ENCODE data around the gene MUC6. TPM values are rescaled to one million over a fixed set of nuclear protein-coding genes. Genes with fewer than 3 reads are reported as not detected.

MUC6 gene
- polyA plus RNA-seq, 1 donor: 0.15 TPM

GRCh38 chr11:1028291-1028540 lies 8.3 kb downstream of the MUC6 start:
- no peaks in the 10 kb centered on the region for H3K27me3 ChIP-seq (ENCODE audit: control insufficient read depth, insufficient read depth, low read length)
- H3K4me1 ChIP-seq (ENCODE audit: control insufficient read depth, insufficient read depth, low read length): no peaks in the 10 kb centered on the region
- DNase-seq: no peak

GRCh38 chr11:1027483-1028290 lies 8.8 kb downstream of the MUC6 start:
- Histone ChIP-seq H3K27ac (ENCODE audit: low read length) (no peak overlapping the region), H3K4me1 (ENCODE audit: control insufficient read depth, insufficient read depth, low read length) (no peaks in the 10 kb centered on the region), H3K36me3 (ENCODE audit: control insufficient read depth, insufficient read depth, low read length) (no peaks in the 10 kb centered on the region), H3K9me3 (ENCODE audit: control insufficient read depth, low read depth, low read length) (no peaks in the 10 kb centered on the region), H3K27me3 (ENCODE audit: control insufficient read depth, insufficient read depth, low read length) (no peaks in the 10 kb centered on the region), H3K4me3 (ENCODE audit: low read length) (no peak overlapping the region)
- no peak for DNase-seq
- WGBS (ENCODE audit: insufficient coverage, low lambda C conversion rate): no CpG with 5 or more reads among the region's 36 CpGs

More at GRCh38 chr11:1028291-1028540, 8.3 kb downstream of the MUC6 start:
- H3K27ac ChIP-seq (ENCODE audit: low read length): no peak overlapping the region
- H3K9me3 ChIP-seq (ENCODE audit: control insufficient read depth, low read depth, low read length): no peaks in the 10 kb centered on the region
- no peak overlapping the region for H3K4me3 ChIP-seq (ENCODE audit: low read length)
- WGBS (ENCODE audit: insufficient coverage, low lambda C conversion rate): 91% methylated on average over 4 of the region's 17 CpGs
- H3K36me3 ChIP-seq (ENCODE audit: control insufficient read depth, insufficient read depth, low read length): no peaks in the 10 kb centered on the region

- no peak for DNase-seq
- Histone ChIP-seq H3K27me3 (ENCODE audit: control insufficient read depth, insufficient read depth, low read length) (no peaks in the 10 kb centered on the region), H3K4me1 (ENCODE audit: control insufficient read depth, insufficient read depth, low read length) (no peaks in the 10 kb centered on the region), H3K9me3 (ENCODE audit: control insufficient read depth, low read depth, low read length) (no peaks in the 10 kb centered on the region), H3K27ac (ENCODE audit: low read length) (no peak overlapping the region), H3K36me3 (ENCODE audit: control insufficient read depth, insufficient read depth, low read length) (no peaks in the 10 kb centered on the region), H3K4me3 (ENCODE audit: low read length) (no peak overlapping the region)
- no CpG with 5 or more reads among the region's 46 CpGs for WGBS (ENCODE audit: insufficient coverage, low lambda C conversion rate)
Measured at GRCh38 chr11:1026641-1027482, 9.7 kb downstream of the MUC6 start.

- H3K36me3 ChIP-seq (ENCODE audit: control insufficient read depth, insufficient read depth, low read length): no peaks in the 10 kb centered on the region
- H3K4me3 ChIP-seq (ENCODE audit: low read length): no peak overlapping the region
- no peaks in the 10 kb centered on the region for H3K9me3 ChIP-seq (ENCODE audit: control insufficient read depth, low read depth, low read length)
- no peak overlapping the region for H3K27ac ChIP-seq (ENCODE audit: low read length)
- DNase-seq: no peak
- no CpG with 5 or more reads among the region's 14 CpGs for WGBS (ENCODE audit: insufficient coverage, low lambda C conversion rate)
- no peaks in the 10 kb centered on the region for H3K4me1 ChIP-seq (ENCODE audit: control insufficient read depth, insufficient read depth, low read length)
- H3K27me3 ChIP-seq (ENCODE audit: control insufficient read depth, insufficient read depth, low read length): no peaks in the 10 kb centered on the region
Measured at GRCh38 chr11:1026163-1026450, 10.4 kb downstream of the MUC6 start.

- Histone ChIP-seq H3K9me3 (ENCODE audit: control insufficient read depth, low read depth, low read length) (no peaks in the 10 kb centered on the region), H3K4me1 (ENCODE audit: control insufficient read depth, insufficient read depth, low read length) (no peaks in the 10 kb centered on the region), H3K36me3 (ENCODE audit: control insufficient read depth, insufficient read depth, low read length) (no peaks in the 10 kb centered on the region), H3K27me3 (ENCODE audit: control insufficient read depth, insufficient read depth, low read length) (no peaks in the 10 kb centered on the region), H3K27ac (ENCODE audit: low read length) (no peak overlapping the region), H3K4me3 (ENCODE audit: low read length) (no peak overlapping the region)
- WGBS (ENCODE audit: insufficient coverage, low lambda C conversion rate): no CpG with 5 or more reads among the region's 35 CpGs
- no peak for DNase-seq
Measured at GRCh38 chr11:1025410-1026162, 10.9 kb downstream of the MUC6 start.

GRCh38 chr11:1024597-1025409 lies 11.7 kb downstream of the MUC6 start:
- Histone ChIP-seq H3K9me3 (ENCODE audit: control insufficient read depth, low read depth, low read length) (no peaks in the 10 kb centered on the region), H3K36me3 (ENCODE audit: control insufficient read depth, insufficient read depth, low read length) (no peaks in the 10 kb centered on the region), H3K4me1 (ENCODE audit: control insufficient read depth, insufficient read depth, low read length) (no peaks in the 10 kb centered on the region), H3K27ac (ENCODE audit: low read length) (no peak overlapping the region), H3K4me3 (ENCODE audit: low read length) (no peak overlapping the region), H3K27me3 (ENCODE audit: control insufficient read depth, insufficient read depth, low read length) (no peaks in the 10 kb centered on the region)
- WGBS (ENCODE audit: insufficient coverage, low lambda C conversion rate): no CpG with 5 or more reads among the region's 48 CpGs
- no peak for DNase-seq

- Histone ChIP-seq H3K9me3 (ENCODE audit: control insufficient read depth, low read depth, low read length) (no peaks in the 10 kb centered on the region), H3K36me3 (ENCODE audit: control insufficient read depth, insufficient read depth, low read length) (no peaks in the 10 kb centered on the region), H3K4me1 (ENCODE audit: control insufficient read depth, insufficient read depth, low read length) (no peaks in the 10 kb centered on the region), H3K27ac (ENCODE audit: low read length) (no peak overlapping the region), H3K4me3 (ENCODE audit: low read length) (no peak overlapping the region), H3K27me3 (ENCODE audit: control insufficient read depth, insufficient read depth, low read length) (no peaks in the 10 kb centered on the region)
- no CpG with 5 or more reads among the region's 50 CpGs for WGBS (ENCODE audit: insufficient coverage, low lambda C conversion rate)
- DNase-seq: no peak
Measured at GRCh38 chr11:1023811-1024596, 12.5 kb downstream of the MUC6 start.

GRCh38 chr11:1022908-1023810 lies 13.4 kb downstream of the MUC6 start:
- no peaks in the 10 kb centered on the region for H3K9me3 ChIP-seq (ENCODE audit: control insufficient read depth, low read depth, low read length)
- WGBS (ENCODE audit: insufficient coverage, low lambda C conversion rate): 96% methylated on average over 13 of the region's 28 CpGs
- DNase-seq: no peak
- no peak overlapping the region for H3K4me3 ChIP-seq (ENCODE audit: low read length)
- no peaks in the 10 kb centered on the region for H3K4me1 ChIP-seq (ENCODE audit: control insufficient read depth, insufficient read depth, low read length)
- H3K27me3 ChIP-seq (ENCODE audit: control insufficient read depth, insufficient read depth, low read length): no peaks in the 10 kb centered on the region
- no peaks in the 10 kb centered on the region for H3K36me3 ChIP-seq (ENCODE audit: control insufficient read depth, insufficient read depth, low read length)
- H3K27ac ChIP-seq (ENCODE audit: low read length): no peak overlapping the region

GRCh38 chr11:1022411-1022810 lies 14.1 kb downstream of the MUC6 start:
- DNase-seq: no peak
- Histone ChIP-seq H3K4me3 (ENCODE audit: low read length) (no peak overlapping the region), H3K36me3 (ENCODE audit: control insufficient read depth, insufficient read depth, low read length) (no peaks in the 10 kb centered on the region), H3K9me3 (ENCODE audit: control insufficient read depth, low read depth, low read length) (peaks cover 4% of the 10 kb centered on the region), H3K27ac (ENCODE audit: low read length) (no peak overlapping the region), H3K4me1 (ENCODE audit: control insufficient read depth, insufficient read depth, low read length) (no peaks in the 10 kb centered on the region), H3K27me3 (ENCODE audit: control insufficient read depth, insufficient read depth, low read length) (no peaks in the 10 kb centered on the region)
- 100% methylated on average over 3 of the region's 7 CpGs for WGBS (ENCODE audit: insufficient coverage, low lambda C conversion rate)

Measured in large intestine (tissue), 3 donors.